Stimulated activated CD4-positive, alpha-beta T cell treated with anti-CD3 and anti-CD28 coated beads, Interleukin-12 subunit alpha, Interleukin-12 subunit beta, amount 100 ng/mL, for 4 hours (primary cell): ENCODE results near the gene SPACA7.

Source experiments
- DNase-seq: peaks from one replicate; pipeline ENCODE4 v3.0.0-alpha.2; 2020

The SPACA7 gene

DNA sequence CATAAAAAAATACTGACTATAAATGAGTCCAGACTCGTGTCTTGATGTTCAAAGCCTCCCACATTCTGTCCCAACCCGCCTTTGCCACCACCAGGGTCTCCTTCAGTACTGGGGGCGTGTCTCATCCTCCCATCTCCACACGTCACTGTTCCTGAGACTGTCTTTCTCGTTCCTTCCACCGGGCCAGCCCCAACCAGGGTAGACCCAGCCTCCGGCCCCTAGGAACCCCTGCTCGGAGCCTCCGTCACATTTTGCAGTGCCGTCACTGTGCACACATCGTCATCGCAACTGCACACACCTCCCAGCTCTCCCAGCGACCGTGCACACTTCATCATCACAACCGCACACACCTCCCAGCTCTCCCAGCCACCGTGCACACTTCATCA, 73.4 kb downstream of the SPACA7 start:
- DNase-seq, result no peak

DNA sequence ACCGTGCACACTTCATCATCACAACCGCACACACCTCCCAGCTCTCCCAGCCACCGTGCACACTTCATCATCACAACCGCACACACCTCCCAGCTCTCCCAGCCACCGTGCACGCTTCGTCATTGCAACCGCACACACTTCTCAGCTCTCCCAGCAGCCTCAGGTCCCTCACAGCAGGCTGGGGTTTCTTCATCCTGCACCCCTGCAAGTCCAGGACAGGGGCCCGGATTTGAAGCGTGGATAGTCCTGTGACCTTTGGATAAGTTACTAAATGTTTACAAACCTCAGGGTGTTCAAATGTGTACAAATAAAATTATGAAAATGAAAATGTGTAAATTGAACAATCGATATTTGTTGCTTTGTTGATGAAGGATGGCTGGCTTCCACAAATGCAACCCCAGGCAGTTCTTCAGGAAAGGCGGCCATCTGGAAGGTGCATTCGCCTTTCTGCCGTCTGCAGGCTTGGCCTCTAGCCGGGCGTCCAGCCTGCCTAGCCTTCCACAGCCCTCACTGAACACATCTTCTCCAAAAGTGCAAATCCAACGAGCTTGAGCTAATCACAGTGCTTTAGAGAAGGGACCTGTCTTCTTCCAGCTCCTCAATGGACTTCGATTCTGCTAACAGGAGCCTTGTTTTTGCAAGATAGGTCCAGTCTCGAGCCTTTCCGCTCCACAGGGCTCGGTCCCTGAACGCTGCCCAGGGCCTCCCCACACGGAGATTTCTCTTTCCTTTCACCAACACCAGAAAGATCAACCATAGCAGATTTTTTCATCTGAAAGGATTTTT, 74.2 kb downstream of the SPACA7 start:
- no peak for DNase-seq

DNA sequence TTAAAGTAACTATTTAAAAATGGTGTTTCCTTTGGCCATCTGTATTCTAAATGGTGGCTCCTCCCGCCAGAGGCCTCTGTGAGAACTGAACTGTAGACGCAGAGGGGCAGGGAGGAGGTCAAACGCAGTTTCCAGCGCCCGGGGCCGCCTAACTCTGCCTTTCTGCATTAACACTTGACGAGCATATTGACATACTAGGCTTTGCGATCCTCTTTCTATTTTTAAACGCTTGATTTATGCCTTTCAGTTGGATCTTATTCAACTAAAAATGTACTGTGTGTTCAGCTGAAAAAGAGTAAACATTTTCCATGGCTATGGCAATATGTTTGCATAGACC, 74.7 kb downstream of the SPACA7 start:
- no peak for DNase-seq

DNA sequence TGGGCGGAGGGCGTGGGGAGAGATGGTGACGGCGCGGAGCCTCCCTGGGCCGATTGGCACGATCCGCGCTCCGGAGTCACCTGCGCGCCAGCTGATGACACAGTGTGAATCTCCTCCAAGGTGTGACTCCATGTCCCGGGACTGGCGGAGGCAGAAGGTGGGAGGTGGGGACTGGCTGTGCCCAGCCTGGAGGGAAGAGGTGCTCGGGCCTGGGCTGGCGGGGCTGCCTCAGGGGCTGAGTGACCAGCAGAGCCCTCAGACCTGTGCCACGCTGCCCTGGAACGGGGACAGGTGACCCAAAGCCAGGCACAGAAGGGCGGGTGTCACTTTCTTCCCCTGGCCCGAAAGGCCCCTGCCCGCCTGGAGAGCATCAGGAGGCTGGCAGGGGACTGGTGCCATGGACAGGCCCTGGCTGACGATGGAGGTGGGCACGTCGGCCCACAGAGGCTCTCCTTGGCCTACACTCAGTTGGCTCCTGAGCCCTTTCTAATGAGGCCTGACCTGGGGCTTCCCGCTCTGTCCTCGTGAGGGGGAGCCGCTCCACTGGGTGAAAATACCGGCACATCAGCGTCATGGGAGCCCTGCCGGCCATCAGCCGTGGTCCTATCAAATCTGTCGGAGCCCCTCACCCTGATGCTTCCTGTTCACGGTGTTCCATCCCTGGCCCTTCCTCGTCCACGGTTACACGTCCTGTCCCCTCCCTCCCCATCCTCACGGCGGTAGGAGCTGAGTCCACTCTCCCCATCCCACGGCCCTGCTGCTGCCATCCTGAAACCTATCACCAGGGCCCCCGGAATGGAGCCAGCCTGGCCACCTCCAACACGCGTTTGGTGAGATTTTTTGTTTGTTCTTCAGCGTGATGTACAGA, 75.6 kb downstream of the SPACA7 start:
- no peak for DNase-seq

GRCh38 chr13:112452380-112453206, 76.4 kb downstream of the SPACA7 start:
- no peak for DNase-seq

DNA sequence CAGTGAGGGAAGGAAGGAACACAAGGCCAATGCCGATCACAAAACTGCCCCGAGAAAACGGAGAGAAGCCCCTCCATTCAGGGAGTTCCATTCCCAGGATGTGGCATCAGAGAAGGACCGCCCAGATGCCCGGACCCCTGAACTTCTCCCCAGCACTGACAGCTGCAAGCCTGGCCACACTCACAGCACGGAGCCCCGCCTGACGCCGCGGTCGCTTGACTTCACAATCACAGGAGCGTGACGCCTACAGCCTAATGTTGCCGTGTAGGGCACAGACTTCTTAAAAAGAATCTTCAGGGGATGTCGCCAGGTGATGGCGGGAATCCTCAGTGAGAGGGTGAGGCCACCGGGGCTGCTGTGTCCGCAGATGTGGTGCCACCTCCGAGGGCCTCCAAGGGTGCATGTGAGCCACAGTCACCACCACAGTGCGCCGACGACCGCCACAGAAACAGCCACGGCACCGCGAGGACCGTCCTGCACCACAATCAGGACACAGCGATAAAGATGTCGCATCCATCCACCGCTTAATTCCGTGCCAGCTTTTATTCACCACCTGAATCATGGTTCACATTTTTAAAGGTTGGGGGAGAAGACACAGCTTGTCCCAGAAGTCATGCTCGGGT, 77.2 kb downstream of the SPACA7 start:
- no peak for DNase-seq

DNA sequence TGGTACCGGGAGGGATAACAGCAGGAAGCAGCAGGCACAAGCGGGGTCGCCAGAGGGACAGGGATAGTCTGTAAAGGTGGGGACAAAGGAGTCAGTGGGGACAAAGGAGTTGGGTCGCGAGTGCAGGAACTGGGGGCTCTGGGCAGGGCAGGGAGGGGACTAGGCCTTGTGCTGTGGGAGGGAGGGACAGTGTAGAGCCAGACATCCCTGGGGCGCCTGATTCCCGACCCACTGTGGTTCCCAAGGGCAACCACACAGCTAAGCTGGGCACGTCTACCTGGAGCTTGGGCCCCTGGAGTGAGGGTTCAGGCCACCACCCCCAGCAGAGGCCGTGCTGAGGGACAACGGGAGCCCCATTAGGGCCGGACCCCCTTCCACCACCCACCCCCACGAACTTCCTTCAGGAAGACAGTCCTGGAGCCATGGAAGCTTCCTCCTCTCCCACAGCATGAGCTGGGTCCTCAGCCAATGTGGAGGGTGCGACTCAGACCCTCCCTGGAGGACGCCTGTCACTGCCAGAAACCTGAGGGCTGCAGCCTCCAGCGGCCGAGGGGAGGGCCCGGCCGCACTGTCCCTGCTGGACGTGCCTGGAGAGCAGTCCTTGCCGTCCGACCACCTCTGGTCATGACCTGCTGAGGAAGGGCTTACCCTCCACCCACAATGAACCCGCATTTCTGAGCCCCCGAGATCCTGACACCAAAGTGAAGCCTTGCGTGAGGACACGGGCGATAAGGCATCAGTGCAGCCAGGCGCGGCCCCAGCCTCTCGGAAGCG, 77.9 kb downstream of the SPACA7 start:
- DNase-seq, result no peak

DNA sequence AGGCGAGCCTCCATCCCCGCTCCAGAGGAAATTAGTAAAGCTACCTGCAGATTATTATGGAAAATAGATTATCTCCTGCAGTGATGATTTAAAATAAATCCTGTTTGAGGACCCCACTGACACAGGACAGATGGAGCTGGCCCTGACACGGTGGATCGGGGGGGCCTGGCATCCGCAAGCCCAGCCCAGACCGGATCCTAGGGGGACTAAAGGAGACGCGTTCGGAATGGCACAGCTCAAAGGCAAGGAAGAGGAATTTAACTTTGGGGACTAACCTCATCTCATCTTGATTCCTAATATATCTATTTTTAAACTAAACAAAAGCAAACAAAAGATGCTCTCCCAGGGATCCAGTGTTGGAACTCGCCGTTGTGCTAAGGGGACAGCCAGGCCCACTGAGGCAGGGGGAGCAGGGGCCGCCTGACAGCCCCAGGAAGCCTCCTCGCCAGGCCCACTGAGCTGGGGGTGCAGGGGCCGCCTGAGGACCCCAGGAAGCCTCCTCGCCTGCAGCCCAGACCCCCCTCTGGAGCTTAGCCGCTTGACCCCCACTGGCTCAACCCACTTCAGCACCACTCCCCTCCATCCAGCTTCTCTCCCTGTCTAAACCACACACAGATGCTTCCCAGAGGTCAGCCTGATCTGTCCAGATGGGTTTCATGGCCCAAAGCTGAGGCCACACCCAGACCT, 78.6 kb downstream of the SPACA7 start:
- no peak for DNase-seq

- no peak for DNase-seq
Observed at GRCh38 chr13:112455476-112456059, 79.4 kb downstream of the SPACA7 start.

DNA sequence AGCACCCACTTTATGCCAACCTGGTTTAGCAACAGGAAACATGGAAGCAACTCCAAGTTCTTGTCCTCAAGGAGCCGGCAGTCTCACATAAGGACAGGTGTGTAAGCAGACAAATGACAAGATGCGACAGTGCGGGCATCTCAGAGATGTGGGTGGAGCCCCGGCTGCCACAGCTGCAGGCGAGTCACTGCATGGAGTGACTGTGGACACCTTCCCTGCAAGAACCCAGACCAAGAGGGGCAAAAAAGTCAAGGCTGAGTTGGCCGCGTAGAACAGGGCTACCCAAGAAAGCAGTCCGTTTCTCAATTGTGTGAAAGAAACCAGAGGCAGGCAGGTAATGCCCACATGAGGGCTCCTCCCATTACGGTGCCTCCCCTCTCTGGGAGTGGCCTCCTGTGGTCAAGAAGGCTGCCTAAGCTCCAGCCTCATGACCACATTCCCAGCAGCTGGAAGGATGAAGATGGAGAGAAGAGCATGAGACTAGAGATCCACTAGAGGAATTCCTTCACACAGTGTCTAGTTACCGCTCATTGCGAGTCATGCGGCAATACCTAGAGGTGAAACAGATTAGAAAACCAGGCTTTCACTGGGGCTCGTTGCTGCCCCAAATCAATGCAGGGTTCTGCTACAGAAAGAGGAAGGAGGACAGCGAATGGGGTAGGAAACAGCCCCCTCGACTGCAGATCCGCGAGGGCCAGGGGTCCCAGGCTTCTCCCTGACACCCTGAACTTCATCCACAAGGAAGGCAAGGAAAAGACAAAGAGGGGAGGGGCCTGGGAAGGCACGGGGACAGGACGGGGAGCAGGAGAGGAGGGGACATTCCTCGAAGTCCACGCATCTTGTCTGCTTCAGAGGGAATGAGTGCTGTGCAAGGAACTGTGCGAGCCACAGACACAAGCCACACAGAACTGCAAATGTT, 80.2 kb downstream of the SPACA7 start:
- DNase-seq, result no peak

- no peak for DNase-seq
Observed at GRCh38 chr13:112457081-112457480, 80.9 kb downstream of the SPACA7 start.

- DNase-seq, result no peak
Observed at GRCh38 chr13:112457485-112457884, 81.3 kb downstream of the SPACA7 start.

DNA sequence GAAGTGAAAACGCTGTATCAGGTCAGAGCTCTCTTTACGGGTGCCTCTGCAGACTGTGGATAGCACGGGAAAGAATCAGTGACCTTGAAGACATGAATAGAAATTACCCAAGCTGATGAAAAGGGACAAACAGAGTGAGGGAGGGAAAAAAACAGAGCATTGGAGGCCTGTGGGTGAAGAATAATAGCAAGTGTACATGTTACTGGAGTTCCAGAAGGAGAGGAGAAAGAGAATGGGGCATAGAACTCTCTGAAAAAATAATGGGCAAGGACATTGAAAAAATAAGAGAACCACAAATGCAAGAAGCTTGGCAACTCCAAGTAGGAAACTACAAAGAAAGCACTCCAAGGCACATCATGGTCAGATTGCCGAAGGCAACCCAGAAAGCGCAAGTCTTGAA, 86.3 kb downstream of the SPACA7 start:
- DNase-seq, result no peak

- DNase-seq, result no peak
Observed at GRCh38 chr13:112464720-112465119, 88.6 kb downstream of the SPACA7 start.

DNA sequence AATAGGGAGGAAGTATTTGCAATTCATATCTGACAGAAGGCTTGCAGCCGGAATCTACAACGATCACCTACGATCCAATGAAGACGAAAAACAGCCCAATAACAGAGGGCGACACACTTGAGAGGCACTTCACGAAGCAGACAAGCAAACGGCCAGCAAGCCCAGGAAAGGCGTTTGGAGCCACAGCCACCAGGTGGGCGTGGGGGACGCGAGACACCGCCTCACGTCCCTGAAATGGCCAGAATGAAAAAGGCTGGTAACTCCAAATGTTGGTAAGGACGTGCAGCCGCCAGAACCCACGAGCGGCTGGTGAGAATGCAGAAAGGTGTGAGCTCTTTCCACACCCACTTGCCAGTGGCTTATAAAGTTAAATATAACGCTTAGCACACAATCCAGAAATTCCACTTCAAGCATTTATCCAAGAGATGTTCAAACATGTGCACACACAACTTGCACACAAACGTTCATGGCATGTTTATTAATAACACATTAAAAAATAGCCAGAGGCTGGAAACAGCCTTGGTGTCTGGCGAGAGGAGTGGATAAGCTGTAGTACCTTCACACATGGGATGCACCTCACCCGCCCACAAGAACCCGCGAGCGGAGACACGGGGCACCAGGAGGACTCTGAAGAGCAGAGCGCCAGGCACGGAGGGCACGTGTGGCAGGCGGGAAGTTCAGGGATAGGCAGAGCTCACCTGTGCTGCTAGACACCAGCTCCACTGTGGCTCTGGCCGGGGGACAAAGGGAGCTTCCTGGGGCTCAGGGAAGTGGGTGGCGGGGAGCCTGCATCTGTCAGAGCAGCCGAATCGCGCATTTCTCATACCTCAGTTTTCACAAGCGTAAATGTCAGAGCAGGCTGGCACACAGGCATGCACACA, 89.3 kb downstream of the SPACA7 start:
- no peak for DNase-seq

GRCh38 chr13:112466132-112467058, 90.2 kb downstream of the SPACA7 start:
- DNase-seq, result no peak

- DNase-seq, result no peak
Observed at GRCh38 chr13:112467236-112467635, 91.1 kb downstream of the SPACA7 start.

- no peak for DNase-seq
Observed at GRCh38 chr13:112468069-112468468, 91.9 kb downstream of the SPACA7 start.
